Fibroblast of lung (primary cell): Measurements from ENCODE around the gene ALPG.

Experiments used
- EZH2 ChIP-seq: IDR thresholded peaks from 2 replicates; pipeline ENCODE4 v1.5.1; 2012; ENCODE audit warnings: low read length, control low read depth, mild to moderate bottlenecking; ENCODE audit errors: missing control alignments
- TF ChIP-seq, protein P1 (sequence below), 2 donors: IDR thresholded peaks in 1 of 2; conservative IDR thresholded peaks in 1 of 2; 1 replicate in 1 of 2; 2 replicates in 1 of 2; pipeline ENCODE4 v1.5.1; 2011 to 2012; ENCODE audit warnings: low read length in 2 of 2, control low read depth in 1 of 2, inconsistent platforms in 1 of 2, low read depth in 1 of 2, mild to moderate bottlenecking in 1 of 2

DNA sequence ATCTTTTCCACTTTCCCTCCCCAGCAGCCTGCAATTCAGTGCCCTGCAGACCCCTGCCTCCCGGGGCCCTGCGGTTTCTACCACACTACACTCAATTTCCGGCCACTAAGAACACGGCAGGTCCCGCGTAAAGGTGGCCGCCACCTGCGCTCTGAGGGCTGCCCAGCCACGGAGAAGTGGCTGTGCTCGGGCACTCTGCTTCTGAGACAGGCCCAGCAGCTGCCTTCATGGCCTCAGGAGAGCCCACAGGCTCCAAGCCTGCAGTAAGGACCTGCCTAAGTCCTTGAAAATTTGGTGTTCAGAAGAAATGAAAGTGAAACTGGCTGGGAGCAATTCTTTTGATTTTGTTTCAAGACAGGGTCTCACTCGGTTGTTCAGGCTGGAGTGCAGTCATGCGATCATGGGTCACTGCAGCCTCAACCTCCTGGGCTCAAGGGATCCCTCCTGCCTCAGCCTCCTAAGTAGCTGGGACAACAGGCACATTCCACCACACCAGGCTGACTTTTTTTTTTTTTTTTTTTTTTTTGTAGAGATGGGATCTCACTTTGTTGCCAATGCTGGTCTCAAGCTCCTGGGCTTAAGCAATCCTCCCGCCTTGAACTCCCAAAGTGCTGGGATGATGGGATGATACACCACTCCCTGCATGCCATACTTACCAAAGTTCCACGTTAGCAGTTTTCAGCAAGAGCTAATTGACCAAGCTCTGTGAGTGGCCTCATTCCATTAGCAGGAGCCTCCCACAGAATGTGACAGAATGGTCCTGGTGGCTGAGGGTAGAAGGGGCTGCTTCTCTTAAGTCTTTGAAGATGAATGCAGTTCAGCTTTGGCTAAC, 42.6 kb upstream of the ALPG start:
- TF ChIP-seq, protein P1, sequence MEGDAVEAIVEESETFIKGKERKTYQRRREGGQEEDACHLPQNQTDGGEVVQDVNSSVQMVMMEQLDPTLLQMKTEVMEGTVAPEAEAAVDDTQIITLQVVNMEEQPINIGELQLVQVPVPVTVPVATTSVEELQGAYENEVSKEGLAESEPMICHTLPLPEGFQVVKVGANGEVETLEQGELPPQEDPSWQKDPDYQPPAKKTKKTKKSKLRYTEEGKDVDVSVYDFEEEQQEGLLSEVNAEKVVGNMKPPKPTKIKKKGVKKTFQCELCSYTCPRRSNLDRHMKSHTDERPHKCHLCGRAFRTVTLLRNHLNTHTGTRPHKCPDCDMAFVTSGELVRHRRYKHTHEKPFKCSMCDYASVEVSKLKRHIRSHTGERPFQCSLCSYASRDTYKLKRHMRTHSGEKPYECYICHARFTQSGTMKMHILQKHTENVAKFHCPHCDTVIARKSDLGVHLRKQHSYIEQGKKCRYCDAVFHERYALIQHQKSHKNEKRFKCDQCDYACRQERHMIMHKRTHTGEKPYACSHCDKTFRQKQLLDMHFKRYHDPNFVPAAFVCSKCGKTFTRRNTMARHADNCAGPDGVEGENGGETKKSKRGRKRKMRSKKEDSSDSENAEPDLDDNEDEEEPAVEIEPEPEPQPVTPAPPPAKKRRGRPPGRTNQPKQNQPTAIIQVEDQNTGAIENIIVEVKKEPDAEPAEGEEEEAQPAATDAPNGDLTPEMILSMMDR (conservative IDR thresholded peaks at IDR 0.05 in 1 of 2, IDR thresholded peaks at IDR 0.05 in 1 of 2; ENCODE audit: low read depth in 1 of 2, low read length in 2 of 2), result no peak
- TF ChIP-seq EZH2, result no peak
